ENCODE results near the gene SORBS2.

DNA sequence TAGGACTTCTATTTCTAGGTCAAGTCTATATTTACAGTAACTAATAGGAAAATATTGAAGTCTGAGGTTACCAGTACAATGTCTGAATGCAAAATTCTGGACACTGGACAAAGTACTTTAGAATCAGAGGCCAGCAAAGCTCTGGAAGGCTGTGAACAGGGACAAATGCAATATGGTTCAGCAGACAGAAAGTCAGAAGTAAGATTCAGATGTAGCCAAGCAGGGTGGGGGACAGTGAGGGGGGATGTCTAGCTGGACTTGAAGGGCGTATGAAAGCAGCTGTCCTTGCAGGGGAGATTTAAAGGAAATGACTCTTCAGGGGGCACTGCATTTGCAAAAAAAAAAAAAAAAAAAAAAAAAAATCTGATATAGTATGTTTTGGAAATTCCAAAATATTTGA lies 2.9 kb downstream of the SORBS2 start:
- TF ChIP-seq CTCF (IDR thresholded peaks at IDR 0.05; ENCODE audit: borderline replicate concordance, extremely low read depth, low read length, poor library complexity, severe bottlenecking) (no peak), EZH2 (IDR thresholded peaks at IDR 0.05; ENCODE audit: borderline replicate concordance, low read depth, low read length, severe bottlenecking) (no peak)

Data from DND-41 (cell line).